ENCODE measurements around the gene PCDHGA1. TPM values are rescaled to one million over a fixed set of nuclear protein-coding genes. Genes with fewer than 3 reads are reported as not detected.
"Not testable (repeated sequence)": the region's sequence is repeated elsewhere in the genome, so short reads cannot be mapped to it uniquely, and the experiment has no call there.

PCDHGA1 gene
- total RNA-seq, 2 donors from 2014 or later = 1.4 to 2.0 TPM

DNA sequence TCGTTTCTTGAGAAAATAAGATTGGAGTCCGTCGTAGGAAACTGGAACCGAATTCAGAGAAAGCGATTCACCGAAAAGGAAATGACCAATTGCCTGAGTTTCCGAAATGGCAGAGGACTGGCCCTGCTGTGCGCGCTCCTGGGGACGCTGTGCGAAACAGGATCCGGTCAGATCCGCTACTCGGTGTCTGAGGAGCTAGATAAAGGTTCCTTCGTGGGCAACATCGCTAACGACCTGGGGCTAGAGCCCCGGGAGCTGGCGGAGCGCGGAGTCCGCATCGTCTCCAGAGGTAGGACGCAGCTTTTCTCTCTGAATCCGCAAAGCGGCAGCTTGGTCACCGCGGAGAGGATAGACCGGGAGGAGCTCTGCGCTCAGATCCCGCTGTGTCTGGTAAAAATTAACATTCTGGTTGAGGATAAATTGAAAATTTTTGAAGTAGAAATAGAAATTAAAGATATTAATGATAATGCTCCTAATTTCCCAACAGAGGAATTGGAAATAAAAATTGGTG lies 13.7 kb downstream of the PCDHGA1 start:
- peaks cover 31 to 81% of the 10 kb centered on the region in 2 donors for H3K9me3 ChIP-seq
- H3K36me3 ChIP-seq = no peaks in the 10 kb centered on the region
- peak overlapping the region; percentile 67 to 68 for H3K27ac ChIP-seq
- no peaks in the 10 kb centered on the region for H3K4me1 ChIP-seq
- H3K27me3 ChIP-seq = no peaks in the 10 kb centered on the region
- H3K4me3 ChIP-seq = peak overlapping the region; percentile 35 to 48
- DNase-seq (ENCODE audit: low spot score) = no peak
- TF ChIP-seq, protein P1, sequence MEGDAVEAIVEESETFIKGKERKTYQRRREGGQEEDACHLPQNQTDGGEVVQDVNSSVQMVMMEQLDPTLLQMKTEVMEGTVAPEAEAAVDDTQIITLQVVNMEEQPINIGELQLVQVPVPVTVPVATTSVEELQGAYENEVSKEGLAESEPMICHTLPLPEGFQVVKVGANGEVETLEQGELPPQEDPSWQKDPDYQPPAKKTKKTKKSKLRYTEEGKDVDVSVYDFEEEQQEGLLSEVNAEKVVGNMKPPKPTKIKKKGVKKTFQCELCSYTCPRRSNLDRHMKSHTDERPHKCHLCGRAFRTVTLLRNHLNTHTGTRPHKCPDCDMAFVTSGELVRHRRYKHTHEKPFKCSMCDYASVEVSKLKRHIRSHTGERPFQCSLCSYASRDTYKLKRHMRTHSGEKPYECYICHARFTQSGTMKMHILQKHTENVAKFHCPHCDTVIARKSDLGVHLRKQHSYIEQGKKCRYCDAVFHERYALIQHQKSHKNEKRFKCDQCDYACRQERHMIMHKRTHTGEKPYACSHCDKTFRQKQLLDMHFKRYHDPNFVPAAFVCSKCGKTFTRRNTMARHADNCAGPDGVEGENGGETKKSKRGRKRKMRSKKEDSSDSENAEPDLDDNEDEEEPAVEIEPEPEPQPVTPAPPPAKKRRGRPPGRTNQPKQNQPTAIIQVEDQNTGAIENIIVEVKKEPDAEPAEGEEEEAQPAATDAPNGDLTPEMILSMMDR (IDR thresholded peaks at IDR 0.05) = peak in 1 of 2 donors; percentile 1

DNA sequence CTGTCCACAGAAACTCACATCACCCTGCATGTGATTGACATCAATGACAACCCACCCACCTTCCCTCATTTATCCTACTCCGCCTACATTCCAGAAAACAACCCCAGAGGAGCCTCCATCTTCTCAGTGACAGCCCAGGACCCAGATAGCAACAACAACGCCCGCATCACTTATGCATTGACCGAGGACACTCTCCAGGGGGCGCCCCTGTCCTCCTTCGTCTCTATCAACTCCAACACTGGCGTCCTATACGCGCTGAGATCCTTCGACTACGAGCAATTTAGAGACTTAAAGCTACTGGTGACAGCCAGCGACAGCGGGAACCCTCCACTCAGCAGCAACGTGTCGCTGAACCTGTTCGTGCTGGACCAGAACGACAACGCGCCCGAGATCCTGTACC lies 15.0 kb downstream of the PCDHGA1 start:
- no peak overlapping the region for H3K4me3 ChIP-seq
- peaks cover 19 to 79% of the 10 kb centered on the region in 2 donors for H3K9me3 ChIP-seq
- TF ChIP-seq, protein P1 (IDR thresholded peaks at IDR 0.05) = no peak
- H3K27ac ChIP-seq = no peak overlapping the region
- no peaks in the 10 kb centered on the region for H3K4me1 ChIP-seq
- H3K27me3 ChIP-seq = no peaks in the 10 kb centered on the region
- no peak for DNase-seq (ENCODE audit: low spot score)
- H3K36me3 ChIP-seq = no peaks in the 10 kb centered on the region

DNA sequence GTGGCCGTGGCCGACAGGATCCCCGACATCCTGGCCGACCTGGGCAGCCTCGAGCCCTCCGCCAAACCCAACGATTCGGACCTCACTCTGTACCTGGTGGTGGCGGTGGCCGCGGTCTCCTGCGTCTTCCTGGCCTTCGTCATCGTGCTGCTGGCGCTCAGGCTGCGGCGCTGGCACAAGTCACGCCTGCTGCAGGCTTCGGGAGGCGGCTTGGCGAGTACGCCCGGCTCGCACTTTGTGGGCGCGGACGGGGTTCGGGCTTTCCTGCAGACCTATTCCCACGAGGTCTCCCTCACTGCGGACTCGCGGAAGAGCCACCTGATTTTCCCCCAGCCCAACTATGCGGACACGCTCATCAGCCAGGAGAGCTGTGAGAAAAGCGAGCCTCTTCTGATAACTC lies 15.7 kb downstream of the PCDHGA1 start:
- H3K4me3 ChIP-seq; DNase-seq (ENCODE audit: low spot score); H3K36me3 ChIP-seq; H3K4me1 ChIP-seq; H3K27me3 ChIP-seq; H3K27ac ChIP-seq: not testable (repeated sequence)
- peaks cover 19 to 82% of the 10 kb centered on the region in 2 donors for H3K9me3 ChIP-seq

DNA sequence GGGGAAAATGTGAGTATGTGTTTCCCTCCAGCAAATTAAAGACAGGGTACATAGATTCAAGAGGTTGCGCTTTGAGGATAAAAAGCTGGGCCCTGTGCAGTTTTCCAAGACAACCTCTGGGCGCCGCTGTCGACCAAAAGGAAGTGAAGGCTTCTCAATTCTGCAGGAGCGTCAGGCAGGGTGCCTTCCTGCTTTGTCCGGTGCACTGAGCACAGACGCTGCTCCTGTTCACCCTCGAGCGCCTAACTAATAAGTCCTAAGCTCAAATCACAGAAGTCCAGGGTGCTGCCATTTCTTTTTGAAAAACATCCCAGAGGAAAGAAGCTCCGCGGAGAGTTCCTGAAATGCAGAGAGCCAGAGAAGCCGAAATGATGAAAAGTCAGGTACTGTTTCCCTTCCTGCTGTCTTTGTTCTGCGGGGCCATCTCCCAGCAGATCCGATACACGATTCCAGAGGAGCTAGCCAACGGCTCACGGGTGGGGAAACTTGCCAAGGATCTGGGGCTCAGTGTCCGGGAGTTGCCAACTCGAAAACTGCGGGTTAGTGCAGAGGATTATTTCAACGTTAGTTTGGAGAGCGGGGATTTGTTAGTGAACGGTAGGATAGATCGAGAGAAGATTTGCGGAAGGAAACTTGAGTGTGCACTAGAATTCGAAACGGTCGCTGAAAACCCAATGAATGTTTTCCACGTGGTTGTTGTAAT lies 19.8 kb downstream of the PCDHGA1 start, which contains the start of gene PCDHGB1:
TSS of gene PCDHGB1 (plus strand) at position 183 of the 703 bp plus-strand sequence. CDS start at position 345, 162 bp downstream.
- no peaks in the 10 kb centered on the region for H3K36me3 ChIP-seq
- DNase-seq (ENCODE audit: low spot score) = no peak
- TF ChIP-seq, protein P1 (IDR thresholded peaks at IDR 0.05) = peak; percentile 11 to 66
- no peak within 1 kb of the TSS for H3K27ac ChIP-seq
- no peaks in the 10 kb centered on the region for H3K27me3 ChIP-seq
- H3K9me3 ChIP-seq = peaks cover 10 to 84% of the 10 kb centered on the region in 2 donors
- no peaks in the 10 kb centered on the region for H3K4me1 ChIP-seq
- H3K4me3 ChIP-seq = peak within 1 kb of the TSS in 1 of 2 donors; percentile 21

DNA sequence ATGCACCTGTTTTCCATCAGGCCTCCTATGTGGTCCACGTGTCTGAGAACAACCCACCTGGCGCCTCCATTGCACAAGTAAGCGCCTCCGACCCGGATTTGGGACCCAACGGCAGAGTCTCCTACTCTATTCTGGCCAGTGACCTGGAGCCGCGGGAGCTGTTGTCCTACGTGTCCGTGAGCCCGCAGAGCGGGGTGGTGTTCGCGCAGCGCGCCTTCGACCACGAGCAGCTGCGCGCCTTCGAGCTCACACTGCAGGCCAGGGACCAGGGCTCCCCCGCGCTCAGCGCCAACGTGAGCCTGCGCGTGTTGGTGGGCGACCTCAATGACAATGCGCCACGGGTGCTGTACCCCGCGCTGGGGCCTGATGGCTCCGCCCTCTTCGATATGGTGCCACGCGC lies 21.3 kb downstream of the PCDHGA1 start:
- Histone ChIP-seq H3K4me3 (no peak overlapping the region), H3K27ac (no peak overlapping the region), H3K36me3 (no peaks in the 10 kb centered on the region), H3K27me3 (no peaks in the 10 kb centered on the region), H3K4me1 (no peaks in the 10 kb centered on the region), H3K9me3 (peaks cover 4 to 91% of the 10 kb centered on the region in 2 donors)
- TF ChIP-seq, protein P1 (IDR thresholded peaks at IDR 0.05) = no peak
- no peak for DNase-seq (ENCODE audit: low spot score)

DNA sequence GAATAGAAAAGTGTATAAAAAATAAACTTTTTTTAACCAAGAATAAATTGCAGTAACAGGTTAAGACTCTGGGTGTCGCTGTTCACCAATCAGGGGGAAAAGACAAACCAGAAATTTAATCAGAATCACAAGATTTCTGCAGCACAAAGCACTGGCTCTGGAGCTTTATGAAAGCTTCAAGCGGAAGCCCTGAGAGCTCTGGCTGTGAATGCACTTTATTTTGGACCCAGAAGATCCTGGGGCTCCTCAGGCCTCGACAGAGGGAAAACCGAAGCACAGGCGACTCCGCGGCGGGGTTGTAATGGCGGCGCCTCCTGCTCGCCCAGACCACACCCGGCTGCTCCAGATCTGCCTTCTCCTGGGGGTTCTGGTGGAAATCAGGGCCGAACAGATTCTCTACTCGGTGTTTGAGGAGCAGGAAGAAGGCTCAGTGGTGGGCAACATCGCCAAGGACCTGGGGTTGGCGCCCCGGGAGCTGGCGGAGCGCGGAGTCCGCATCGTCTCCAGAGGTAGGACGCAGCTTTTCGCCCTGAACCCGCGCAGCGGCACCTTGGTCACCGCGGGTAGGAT lies 24.7 kb downstream of the PCDHGA1 start, which contains the start of gene PCDHGA4:
TSS of gene PCDHGA4 (plus strand) at position 122 of the 570 bp plus-strand sequence. CDS start at position 209, 87 bp downstream.
- H3K4me1 ChIP-seq = no peaks in the 10 kb centered on the region
- H3K27me3 ChIP-seq = no peaks in the 10 kb centered on the region
- no peak for DNase-seq (ENCODE audit: low spot score)

More for the DNA sequence above, 24.7 kb downstream of the PCDHGA1 start, which contains the start of gene PCDHGA4:
- Histone ChIP-seq H3K27ac (peak within 1 kb of the TSS in 1 of 2 donors; percentile 38), H3K36me3 (no peaks in the 10 kb centered on the region), H3K4me3 (peak within 1 kb of the TSS; percentile 28 to 43), H3K9me3 (peaks cover 0 to 97% of the 10 kb centered on the region in 2 donors)
- TF ChIP-seq, protein P1 (IDR thresholded peaks at IDR 0.05) = peak in 1 of 2 donors; percentile 67
